ENCODE measurements around the gene POM121C. TPM values are rescaled to one million over a fixed set of nuclear protein-coding genes. Genes with fewer than 3 reads are reported as not detected.
"Not testable (repeated sequence)": the region's sequence is repeated elsewhere in the genome, so short reads cannot be mapped to it uniquely, and the experiment has no call there.

The POM121C gene
- total RNA-seq, 4 donors from 2014 or later = 9.0 to 26.8 (median 23.7) TPM

DNA sequence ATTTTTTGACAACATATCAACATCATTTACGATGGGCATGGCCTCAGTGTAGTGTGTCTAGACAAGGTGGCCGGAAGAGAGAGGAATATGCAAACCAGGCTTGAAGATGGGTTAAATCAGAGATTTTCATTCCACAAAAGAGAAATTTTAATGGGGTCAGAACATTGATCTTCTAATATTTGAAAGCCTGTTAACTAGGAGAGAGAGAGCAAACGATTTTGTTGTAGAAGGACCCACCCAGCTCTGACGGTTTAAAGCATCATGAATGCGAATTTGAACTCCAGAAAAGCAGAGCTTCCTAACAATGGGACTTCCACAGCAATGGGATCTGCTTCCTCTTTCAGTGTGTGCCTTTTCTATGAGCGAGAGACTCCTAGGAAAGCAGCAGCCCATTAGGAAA lies 5.9 kb upstream of the POM121C start, which contains the start of gene SPDYE5:
Gene SPDYE5 (plus strand): TSS at position 301 of the 400 bp plus-strand sequence. CDS start 1,728 bp downstream, outside the sequence.
- not testable (repeated sequence) for H3K36me3 ChIP-seq, H3K27ac ChIP-seq, H3K4me1 ChIP-seq, H3K27me3 ChIP-seq, H3K4me3 ChIP-seq, ATAC-seq, H3K9me3 ChIP-seq
- WGBS, 2 donors (ENCODE audit: low coverage in 1 of 2) = 67% methylated on average over 3 of the region's 6 CpGs; no CpG with 5 or more reads in 1 of the 2 donors

DNA sequence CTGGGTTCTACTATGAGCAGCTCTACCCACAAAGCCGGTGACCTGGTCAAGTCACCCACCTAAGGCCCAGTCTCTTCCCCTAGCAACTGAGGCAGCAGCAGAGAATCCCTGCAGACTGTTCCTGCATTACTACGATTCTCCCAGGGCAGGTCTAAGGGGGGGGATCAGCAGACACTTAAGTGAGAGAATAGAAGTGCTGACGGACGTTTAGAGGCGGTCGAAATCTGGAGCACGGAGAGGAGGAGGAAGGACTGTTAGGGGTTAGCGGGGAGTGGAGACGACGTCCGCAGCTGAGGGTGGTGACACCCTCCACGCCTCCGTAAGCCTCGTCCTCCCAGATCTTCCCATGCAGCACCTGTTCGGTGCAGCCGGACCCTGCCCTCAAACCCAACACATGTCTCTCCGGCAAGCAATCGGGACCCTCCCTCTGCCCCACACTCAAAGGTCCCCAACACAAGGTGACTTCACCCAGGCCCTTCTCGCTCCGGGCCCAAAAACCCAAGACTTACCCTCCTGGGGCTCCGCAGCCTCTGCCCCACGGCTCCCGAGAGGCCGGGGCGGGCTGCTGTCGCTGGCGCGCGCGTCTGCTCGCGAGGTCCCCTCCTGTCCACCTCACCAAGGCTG lies 632 bp downstream of the POM121C start:
- not testable (repeated sequence) for ATAC-seq, H3K36me3 ChIP-seq, H3K27me3 ChIP-seq, H3K4me1 ChIP-seq, H3K9me3 ChIP-seq
- H3K27ac ChIP-seq = peak overlapping the region; percentile 89 to 98 (median 92)
- WGBS, 2 donors (ENCODE audit: low coverage in 1 of 2) = 0% methylated on average over 4 to 13 of the region's 32 CpGs
- H3K4me3 ChIP-seq = peak overlapping the region; percentile 76 to 99

- H3K9me3 ChIP-seq, ATAC-seq, H3K27ac ChIP-seq: not testable (repeated sequence)
These were observed 5.8 kb downstream of the POM121C start for GRCh38 chr7:75480313-75480712.

GRCh38 chr7:75477457-75477856 lies 8.6 kb downstream of the POM121C start:
- H3K4me3 ChIP-seq, H3K27ac ChIP-seq, H3K27me3 ChIP-seq, ATAC-seq, H3K9me3 ChIP-seq: not testable (repeated sequence)
- Histone ChIP-seq H3K4me1 (peaks cover 0 to 12% (median 0%) of the 10 kb centered on the region in 3 donors), H3K36me3 (peaks cover 0 to 29% of the 10 kb centered on the region in 2 donors)

More at GRCh38 chr7:75480313-75480712, 5.8 kb downstream of the POM121C start:
- not testable (repeated sequence) for H3K27me3 ChIP-seq, H3K36me3 ChIP-seq, H3K4me3 ChIP-seq
- peaks cover 0 to 20% (median 0%) of the 10 kb centered on the region in 3 donors for H3K4me1 ChIP-seq

- H3K27ac ChIP-seq, H3K4me1 ChIP-seq, ATAC-seq, H3K27me3 ChIP-seq, H3K9me3 ChIP-seq, H3K4me3 ChIP-seq: not testable (repeated sequence)
- no CpG with 5 or more reads among the region's 4 CpGs for WGBS, 2 donors (ENCODE audit: low coverage in 1 of 2)
- peaks cover 0 to 58% of the 10 kb centered on the region in 2 donors for H3K36me3 ChIP-seq
These were observed 15.9 kb downstream of the POM121C start for GRCh38 chr7:75470166-75470565.

- H3K27ac ChIP-seq, H3K27me3 ChIP-seq, H3K4me1 ChIP-seq, H3K4me3 ChIP-seq, H3K9me3 ChIP-seq, ATAC-seq: not testable (repeated sequence)
- no CpG with 5 or more reads among the region's 5 CpGs for WGBS, 2 donors (ENCODE audit: low coverage in 1 of 2)
- H3K36me3 ChIP-seq = peaks cover 0 to 13% of the 10 kb centered on the region in 2 donors
These were observed 25.6 kb downstream of the POM121C start for GRCh38 chr7:75460541-75460940.

DNA sequence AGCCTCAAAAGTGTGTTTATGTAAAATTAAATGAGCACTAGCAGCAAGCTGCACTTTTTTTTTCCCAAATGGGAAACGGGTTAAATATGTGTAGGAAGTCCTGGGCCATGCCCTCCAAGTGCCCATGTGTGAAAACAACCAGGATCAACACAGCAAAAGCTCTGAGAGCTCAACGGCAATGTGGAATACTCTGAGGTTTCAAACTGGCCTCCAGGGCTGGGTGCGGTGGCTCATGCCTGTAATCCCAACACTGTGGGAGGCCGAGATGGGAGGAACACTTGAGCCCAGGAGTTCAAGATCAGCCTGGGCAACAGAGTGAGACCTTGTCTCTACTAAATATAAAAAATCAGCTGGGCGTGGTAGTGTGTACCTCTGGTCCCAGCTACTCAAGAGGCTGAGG lies 28.1 kb downstream of the POM121C start:
- not testable (repeated sequence) for H3K36me3 ChIP-seq, ATAC-seq, H3K9me3 ChIP-seq, H3K4me1 ChIP-seq, H3K27ac ChIP-seq, H3K27me3 ChIP-seq, H3K4me3 ChIP-seq
- no CpG with 5 or more reads among the region's 5 CpGs for WGBS, 2 donors (ENCODE audit: low coverage in 1 of 2)

GRCh38 chr7:75456403-75456802 lies 29.7 kb downstream of the POM121C start:
- H3K36me3 ChIP-seq, H3K9me3 ChIP-seq, H3K4me1 ChIP-seq, H3K27me3 ChIP-seq, H3K27ac ChIP-seq, H3K4me3 ChIP-seq, ATAC-seq: not testable (repeated sequence)
- WGBS, 2 donors (ENCODE audit: low coverage in 1 of 2) = 88 to 100% methylated on average over 1 to 3 of the region's 10 CpGs

- not testable (repeated sequence) for H3K9me3 ChIP-seq, H3K27me3 ChIP-seq, H3K4me3 ChIP-seq, H3K4me1 ChIP-seq, H3K27ac ChIP-seq, H3K36me3 ChIP-seq
- TF ChIP-seq, protein P1, sequence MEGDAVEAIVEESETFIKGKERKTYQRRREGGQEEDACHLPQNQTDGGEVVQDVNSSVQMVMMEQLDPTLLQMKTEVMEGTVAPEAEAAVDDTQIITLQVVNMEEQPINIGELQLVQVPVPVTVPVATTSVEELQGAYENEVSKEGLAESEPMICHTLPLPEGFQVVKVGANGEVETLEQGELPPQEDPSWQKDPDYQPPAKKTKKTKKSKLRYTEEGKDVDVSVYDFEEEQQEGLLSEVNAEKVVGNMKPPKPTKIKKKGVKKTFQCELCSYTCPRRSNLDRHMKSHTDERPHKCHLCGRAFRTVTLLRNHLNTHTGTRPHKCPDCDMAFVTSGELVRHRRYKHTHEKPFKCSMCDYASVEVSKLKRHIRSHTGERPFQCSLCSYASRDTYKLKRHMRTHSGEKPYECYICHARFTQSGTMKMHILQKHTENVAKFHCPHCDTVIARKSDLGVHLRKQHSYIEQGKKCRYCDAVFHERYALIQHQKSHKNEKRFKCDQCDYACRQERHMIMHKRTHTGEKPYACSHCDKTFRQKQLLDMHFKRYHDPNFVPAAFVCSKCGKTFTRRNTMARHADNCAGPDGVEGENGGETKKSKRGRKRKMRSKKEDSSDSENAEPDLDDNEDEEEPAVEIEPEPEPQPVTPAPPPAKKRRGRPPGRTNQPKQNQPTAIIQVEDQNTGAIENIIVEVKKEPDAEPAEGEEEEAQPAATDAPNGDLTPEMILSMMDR (IDR thresholded peaks at IDR 0.05) = peak in 2 of 4 experiments; percentile 22 to 44
- WGBS, 2 donors (ENCODE audit: low coverage in 1 of 2) = 4 to 13% methylated on average over 1 to 3 of the region's 4 CpGs
- peak; percentile 48 for ATAC-seq
These were observed 33.6 kb downstream of the POM121C start for GRCh38 chr7:75452494-75452955.

DNA sequence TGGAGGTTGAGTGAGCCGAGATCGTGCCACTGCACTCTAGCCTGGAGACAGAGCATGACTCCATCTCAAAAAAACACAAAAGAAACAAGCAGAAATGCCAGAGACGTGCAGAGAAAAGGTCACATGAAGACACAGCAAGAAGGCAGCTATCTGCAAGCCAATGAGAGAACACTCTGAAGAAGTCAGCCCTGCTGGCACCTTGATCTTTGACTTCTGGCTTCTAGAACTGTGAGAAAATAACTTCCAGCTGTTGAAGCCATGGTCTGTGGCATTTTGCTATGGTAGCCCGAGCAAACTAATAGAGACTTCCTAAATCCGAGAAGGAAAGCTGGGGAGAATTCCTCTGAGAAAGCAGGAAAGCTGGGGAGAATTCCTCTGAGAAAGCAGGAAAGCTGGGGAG lies 36.2 kb downstream of the POM121C start:
- H3K27ac ChIP-seq, H3K4me3 ChIP-seq, H3K4me1 ChIP-seq, H3K9me3 ChIP-seq, H3K36me3 ChIP-seq, H3K27me3 ChIP-seq, ATAC-seq: not testable (repeated sequence)
- WGBS, 2 donors (ENCODE audit: low coverage in 1 of 2) = no CpG with 5 or more reads among the region's 5 CpGs

Data from gastroesophageal sphincter (tissue), 4 donors.